Lower lobe of right lung (tissue), 2 donors: ENCODE results near the gene TMEM178B. TPM values are rescaled to one million over a fixed set of nuclear protein-coding genes. Genes with fewer than 3 reads are reported as not detected.

Source experiments
- ATAC-seq, 2 donors: fragments of 200-7000 bp; cut with Tn5 transposase; one replicate each; pipeline ENCODE4 v1.9.1; 2020 to 2022; ENCODE audit warnings: mild to moderate bottlenecking in 2 of 2, moderate library complexity in 2 of 2
- DNase-seq: peaks from one replicate; pipeline ENCODE4 v3.0.0-alpha.2; 2020
- H3K27ac ChIP-seq: fragments of 200-600 bp; one replicate; pipeline ENCODE4 v1.8.0; 2022
- H3K27me3 ChIP-seq: fragments of 200-600 bp; one replicate; pipeline ENCODE4 v1.8.0; 2022; ENCODE audit warnings: low read depth
- H3K36me3 ChIP-seq: fragments of 200-600 bp; one replicate; pipeline ENCODE4 v1.8.0; 2022; ENCODE audit warnings: mild to moderate bottlenecking
- H3K4me1 ChIP-seq: fragments of 200-600 bp; one replicate; pipeline ENCODE4 v1.8.0; 2022
- H3K4me3 ChIP-seq: fragments of 200-600 bp; one replicate; pipeline ENCODE4 v1.8.0; 2022; ENCODE audit warnings: mild to moderate bottlenecking
- H3K9me3 ChIP-seq: fragments of 200-600 bp; one replicate; pipeline ENCODE4 v1.8.0; 2022
- intact Hi-C: fragments of 100-400 bp; cut with DNase I; formaldehyde crosslinking; loops from one replicate; pipeline ENCODE4 v1.11.0; 2022
- total RNA-seq: library from RNA; stranded (reverse); fragmentation: NEBNext Ultra II Directional; extraction: Animal tissue kit (Norgen Biotek cat#: 25700); gene quantifications from one replicate; pipeline ENCODE4 v1.2.1, GENCODE V29; 2021
- TF ChIP-seq, protein P1 (sequence below): fragments of 200-600 bp; IDR thresholded peaks from one replicate; pipeline ENCODE4 v1.8.0; 2022; ENCODE audit warnings: antibody characterized with exemption, mild to moderate bottlenecking
- donor health status: DM: no; HTN: yes; CAD: no; lungs with severe emphysema.

The TMEM178B gene
- total RNA-seq, 1 donor from 2014 or later: 0.18 TPM

DNA sequence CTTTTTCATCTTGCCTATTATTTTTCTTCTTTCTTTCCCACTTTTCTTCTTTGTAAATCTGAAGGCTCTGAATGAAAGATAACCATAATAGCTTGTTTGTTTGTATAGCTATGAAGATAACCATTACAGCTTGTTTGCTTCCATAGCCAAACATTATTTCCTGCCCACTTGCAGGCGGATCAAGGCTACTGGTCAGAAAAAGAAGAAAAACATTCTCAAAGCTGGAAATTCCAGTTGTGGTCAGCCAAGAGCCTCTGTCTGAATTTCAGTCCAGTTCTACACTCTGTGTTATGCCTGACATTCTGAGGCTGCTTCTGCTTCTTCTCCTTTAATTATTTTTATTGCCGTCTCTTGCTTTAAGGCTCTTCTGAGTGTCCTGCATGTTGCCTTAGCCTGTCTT is 48.9 kb downstream of the TMEM178B start:
- Histone ChIP-seq H3K27me3 (no peaks in the 10 kb centered on the region), H3K27ac (no peak overlapping the region), H3K4me1 (no peaks in the 10 kb centered on the region), H3K4me3 (no peak overlapping the region), H3K9me3 (no peaks in the 10 kb centered on the region), H3K36me3 (no peaks in the 10 kb centered on the region)
- intact Hi-C loops: no loop called here
- DNase-seq (no peak), ATAC-seq (no peak)
- TF ChIP-seq, protein P1, sequence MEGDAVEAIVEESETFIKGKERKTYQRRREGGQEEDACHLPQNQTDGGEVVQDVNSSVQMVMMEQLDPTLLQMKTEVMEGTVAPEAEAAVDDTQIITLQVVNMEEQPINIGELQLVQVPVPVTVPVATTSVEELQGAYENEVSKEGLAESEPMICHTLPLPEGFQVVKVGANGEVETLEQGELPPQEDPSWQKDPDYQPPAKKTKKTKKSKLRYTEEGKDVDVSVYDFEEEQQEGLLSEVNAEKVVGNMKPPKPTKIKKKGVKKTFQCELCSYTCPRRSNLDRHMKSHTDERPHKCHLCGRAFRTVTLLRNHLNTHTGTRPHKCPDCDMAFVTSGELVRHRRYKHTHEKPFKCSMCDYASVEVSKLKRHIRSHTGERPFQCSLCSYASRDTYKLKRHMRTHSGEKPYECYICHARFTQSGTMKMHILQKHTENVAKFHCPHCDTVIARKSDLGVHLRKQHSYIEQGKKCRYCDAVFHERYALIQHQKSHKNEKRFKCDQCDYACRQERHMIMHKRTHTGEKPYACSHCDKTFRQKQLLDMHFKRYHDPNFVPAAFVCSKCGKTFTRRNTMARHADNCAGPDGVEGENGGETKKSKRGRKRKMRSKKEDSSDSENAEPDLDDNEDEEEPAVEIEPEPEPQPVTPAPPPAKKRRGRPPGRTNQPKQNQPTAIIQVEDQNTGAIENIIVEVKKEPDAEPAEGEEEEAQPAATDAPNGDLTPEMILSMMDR: no peak

DNA sequence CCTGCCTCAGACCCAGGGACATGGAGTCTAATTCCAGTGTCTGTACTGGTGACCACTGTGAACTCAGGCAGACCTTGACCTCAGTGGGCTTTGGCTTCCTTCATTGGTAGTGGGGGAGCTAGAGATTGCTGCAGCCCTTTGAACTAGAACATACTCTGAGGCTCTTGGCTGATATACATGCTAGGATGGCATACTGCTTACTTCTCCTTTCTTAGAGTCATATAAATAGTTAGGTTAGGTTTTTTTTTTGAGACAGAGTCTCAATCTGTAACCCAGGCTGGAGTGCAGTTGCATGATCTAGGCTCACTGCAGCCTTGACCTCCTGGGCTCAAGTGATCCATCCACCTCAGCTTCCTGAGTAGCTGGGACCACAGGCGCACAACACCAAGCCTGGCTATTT is 49.7 kb downstream of the TMEM178B start:
- H3K27ac ChIP-seq: no peak overlapping the region
- no peak overlapping the region for H3K4me3 ChIP-seq
- TF ChIP-seq, protein P1: no peak
- H3K36me3 ChIP-seq: no peaks in the 10 kb centered on the region
- no peaks in the 10 kb centered on the region for H3K4me1 ChIP-seq
- H3K9me3 ChIP-seq: no peaks in the 10 kb centered on the region
- DNase-seq: no peak
- intact Hi-C loops: no loop called here
- ATAC-seq: no peak
- H3K27me3 ChIP-seq: no peaks in the 10 kb centered on the region

DNA sequence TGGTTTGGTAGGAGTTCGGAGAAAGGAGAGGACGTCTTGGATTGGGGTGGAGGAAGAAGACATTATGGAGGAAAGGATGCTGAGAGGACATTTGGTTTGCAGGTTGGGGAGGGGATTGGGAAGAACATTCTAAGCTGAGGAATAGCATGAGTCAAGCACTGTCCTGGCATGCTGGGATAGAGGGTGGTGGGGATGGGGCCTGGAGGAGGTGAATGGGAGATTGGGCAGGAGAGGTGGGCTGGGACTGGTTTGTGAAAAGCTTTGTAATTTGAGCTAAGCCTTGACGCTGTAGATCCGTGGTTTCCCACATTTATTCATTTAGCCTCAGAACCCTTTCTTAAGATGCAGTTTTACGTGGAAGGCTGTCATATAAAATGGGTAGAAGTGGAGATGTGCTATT is 52.2 kb downstream of the TMEM178B start:
- no peak for DNase-seq
- Histone ChIP-seq H3K27ac (no peak overlapping the region), H3K36me3 (no peaks in the 10 kb centered on the region), H3K27me3 (no peaks in the 10 kb centered on the region), H3K4me3 (no peak overlapping the region), H3K9me3 (no peaks in the 10 kb centered on the region), H3K4me1 (no peaks in the 10 kb centered on the region)
- intact Hi-C loops: no loop called here
- TF ChIP-seq, protein P1: no peak
- ATAC-seq: no peak

DNA sequence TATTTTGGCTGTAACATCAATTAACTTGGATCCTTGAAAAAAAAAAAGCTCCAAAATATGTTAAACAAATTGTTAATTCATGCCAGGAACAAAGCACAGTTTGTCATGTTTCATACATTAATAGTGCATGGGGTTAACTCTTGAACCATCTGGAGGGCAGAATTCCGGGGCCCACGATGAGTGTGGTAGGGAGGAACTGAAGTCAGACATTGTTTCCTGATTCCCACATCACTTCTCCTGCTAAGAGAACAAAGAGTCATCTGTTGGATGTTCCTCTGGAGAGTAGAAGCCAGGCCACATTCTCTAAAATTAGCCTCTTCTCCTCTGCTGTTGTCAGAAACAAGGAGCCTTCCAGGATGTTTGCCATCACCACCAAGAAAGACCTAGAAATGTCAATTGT is 54.6 kb downstream of the TMEM178B start:
- Histone ChIP-seq H3K4me3 (no peak overlapping the region), H3K9me3 (peaks cover 10% of the 10 kb centered on the region), H3K27ac (no peak overlapping the region), H3K36me3 (no peaks in the 10 kb centered on the region), H3K4me1 (no peaks in the 10 kb centered on the region), H3K27me3 (no peaks in the 10 kb centered on the region)
- no peak for DNase-seq
- intact Hi-C loops: no loop called here
- TF ChIP-seq, protein P1: no peak
- ATAC-seq: no peak

DNA sequence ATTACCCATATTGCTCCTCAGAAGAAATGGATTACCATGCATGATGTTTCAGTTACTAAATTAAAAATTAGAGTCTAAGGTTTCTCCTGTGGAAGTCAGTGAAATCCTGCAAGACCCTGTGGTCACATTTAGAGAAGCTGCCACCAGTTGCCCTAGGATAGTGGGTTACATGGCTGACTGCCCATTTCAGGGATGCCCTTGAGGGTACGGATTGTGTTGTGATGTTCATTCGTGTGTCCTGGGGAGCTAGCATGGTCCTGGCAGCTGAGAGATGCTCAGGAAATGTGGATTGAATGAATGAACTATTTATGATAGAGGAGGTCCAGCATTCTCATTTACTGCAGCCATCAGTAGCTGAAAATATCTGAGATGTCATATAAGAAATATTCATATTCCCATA is 55.1 kb downstream of the TMEM178B start:
- Histone ChIP-seq H3K36me3 (no peaks in the 10 kb centered on the region), H3K4me3 (no peak overlapping the region), H3K27ac (no peak overlapping the region), H3K4me1 (no peaks in the 10 kb centered on the region), H3K9me3 (peaks cover 14% of the 10 kb centered on the region), H3K27me3 (no peaks in the 10 kb centered on the region)
- intact Hi-C loops: no loop called here
- TF ChIP-seq, protein P1: no peak
- DNase-seq: no peak
- ATAC-seq: no peak

DNA sequence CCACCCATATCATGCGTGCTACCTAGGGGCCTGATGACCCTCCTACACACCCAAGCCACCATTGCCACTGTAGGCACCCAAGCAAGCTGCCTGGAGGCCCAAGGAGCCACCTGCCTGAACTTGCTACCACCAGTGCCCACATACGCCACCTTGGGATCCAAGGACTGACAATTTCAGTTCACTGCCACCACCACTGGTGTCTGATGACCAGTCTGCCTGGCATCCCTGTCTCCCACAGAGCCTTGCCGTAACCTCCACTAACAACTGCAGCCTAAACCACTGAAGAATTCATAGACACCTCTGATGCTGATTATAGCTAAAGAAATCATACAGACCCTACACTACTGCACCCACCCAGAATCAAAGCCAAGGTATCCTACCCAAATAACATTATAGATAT is 58.8 kb downstream of the TMEM178B start:
- TF ChIP-seq, protein P1: no peak
- Histone ChIP-seq H3K27ac (no peak overlapping the region), H3K9me3 (peaks cover 14% of the 10 kb centered on the region), H3K36me3 (no peaks in the 10 kb centered on the region), H3K4me3 (no peak overlapping the region), H3K4me1 (no peaks in the 10 kb centered on the region), H3K27me3 (no peaks in the 10 kb centered on the region)
- ATAC-seq: no peak
- intact Hi-C loops: loop anchor here (5.0 kb wide), 1 partner anchor 50 kb away; no protein-coding TSS in a partner anchor
- DNase-seq: no peak
